HL-60/S4 treated with phorbol 12-myristate 13-acetate at 8.2 ng/mL for 4 days and 3 days (cell line): ENCODE results near the gene SMIM21.

Experiments used
- in situ Hi-C: fragments of 300-500 bp; cut with MboI; formaldehyde crosslinking; loops from 2 replicates; pipeline ENCODE4 v1.15.0; 2022; ENCODE audit warnings: low sequenced_read_pairs

SMIM21 gene

DNA sequence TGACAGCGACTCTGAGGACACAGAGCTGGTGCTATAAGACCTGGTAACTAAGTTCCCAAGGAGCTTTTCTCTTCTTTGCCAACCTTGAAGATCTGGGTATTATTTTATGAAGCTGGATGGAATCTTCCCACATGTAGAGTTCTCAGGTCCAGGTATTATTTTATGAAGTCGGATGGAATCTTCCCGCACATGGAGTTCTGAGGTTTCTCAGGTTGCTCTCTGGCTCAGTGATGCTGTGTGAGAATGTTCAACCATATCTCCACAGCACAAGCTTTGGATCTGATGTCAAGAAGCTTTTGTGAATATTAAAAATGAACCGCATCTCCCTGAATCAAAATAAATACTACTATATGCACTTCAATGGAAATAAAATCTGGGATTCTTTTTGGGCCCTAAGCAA, at the start of gene SMIM21:
SMIM21 (minus strand) TSS at position 101 of the 400 bp plus-strand sequence. CDS start 140 bp downstream, outside the sequence.
- in situ Hi-C loops, result no loop called here

- in situ Hi-C loops, result no loop called here
Observed at GRCh38 chr18:75475228-75475627, 47.7 kb upstream of the SMIM21 start.

GRCh38 chr18:75474332-75474731, 46.8 kb upstream of the SMIM21 start:
- in situ Hi-C loops, result no loop called here

DNA sequence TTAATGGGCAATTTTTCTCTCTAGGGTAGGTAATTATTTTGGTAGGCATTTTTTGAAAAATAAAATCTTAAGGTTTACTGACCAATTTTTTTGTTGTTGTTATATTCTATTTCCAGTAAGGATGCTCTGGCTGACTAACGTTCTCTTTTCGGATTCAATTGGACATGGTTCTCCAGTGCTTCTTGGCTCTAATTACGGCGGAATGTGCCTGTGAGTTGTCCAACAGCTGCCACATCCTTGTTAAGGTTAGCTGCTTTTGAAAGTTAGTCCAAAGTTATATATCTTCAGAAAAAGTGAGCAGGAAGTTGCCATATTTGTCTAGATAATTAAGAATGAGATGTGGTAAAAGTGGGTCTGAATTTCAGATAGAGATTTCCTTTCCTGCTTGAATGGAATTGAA, 45.8 kb upstream of the SMIM21 start:
- in situ Hi-C loops, result no loop called here

- in situ Hi-C loops, result no loop called here
Observed at GRCh38 chr18:75472906-75473305, 45.4 kb upstream of the SMIM21 start.

DNA sequence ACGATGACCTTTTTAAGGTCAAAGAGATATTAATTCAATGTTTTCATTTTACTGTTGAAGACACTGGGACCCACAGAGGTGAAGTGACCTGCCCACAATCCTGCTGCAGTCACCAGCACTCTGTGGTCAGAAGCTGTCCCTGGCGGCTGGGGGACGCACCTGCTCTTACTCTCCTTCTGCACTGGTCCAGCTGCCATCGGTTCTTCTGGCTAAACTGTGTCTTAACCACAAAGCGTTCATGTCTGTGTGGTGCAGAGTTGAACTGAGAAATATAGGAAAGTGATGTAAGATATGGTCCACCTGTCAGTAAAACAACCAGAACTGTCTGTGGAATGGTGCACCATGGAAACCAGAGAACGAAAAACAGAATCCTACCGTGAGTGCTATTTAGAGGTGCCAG, 44.9 kb upstream of the SMIM21 start:
- in situ Hi-C loops, result no loop called here

- in situ Hi-C loops, result no loop called here
Observed at GRCh38 chr18:75471850-75472249, 44.3 kb upstream of the SMIM21 start.

DNA sequence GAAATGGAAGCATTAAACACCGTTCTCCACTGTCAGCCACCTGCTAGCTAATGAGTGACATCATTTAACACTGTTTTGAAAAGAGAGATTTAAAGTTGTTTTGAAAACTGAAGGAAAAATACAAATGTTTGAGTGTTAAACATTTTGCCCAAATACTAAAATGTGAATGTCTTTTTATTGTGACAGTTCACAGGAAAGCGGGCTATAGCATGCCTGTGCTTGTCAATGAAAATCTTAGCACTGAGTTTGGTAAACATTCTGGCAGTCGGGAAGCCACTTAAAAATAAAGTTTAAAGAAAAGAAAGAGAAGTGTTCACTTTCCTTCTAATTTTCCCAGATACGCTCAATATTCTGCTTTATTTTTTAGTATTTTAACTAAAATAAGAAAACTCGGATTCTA, 40.3 kb upstream of the SMIM21 start:
- in situ Hi-C loops, result no loop called here

DNA sequence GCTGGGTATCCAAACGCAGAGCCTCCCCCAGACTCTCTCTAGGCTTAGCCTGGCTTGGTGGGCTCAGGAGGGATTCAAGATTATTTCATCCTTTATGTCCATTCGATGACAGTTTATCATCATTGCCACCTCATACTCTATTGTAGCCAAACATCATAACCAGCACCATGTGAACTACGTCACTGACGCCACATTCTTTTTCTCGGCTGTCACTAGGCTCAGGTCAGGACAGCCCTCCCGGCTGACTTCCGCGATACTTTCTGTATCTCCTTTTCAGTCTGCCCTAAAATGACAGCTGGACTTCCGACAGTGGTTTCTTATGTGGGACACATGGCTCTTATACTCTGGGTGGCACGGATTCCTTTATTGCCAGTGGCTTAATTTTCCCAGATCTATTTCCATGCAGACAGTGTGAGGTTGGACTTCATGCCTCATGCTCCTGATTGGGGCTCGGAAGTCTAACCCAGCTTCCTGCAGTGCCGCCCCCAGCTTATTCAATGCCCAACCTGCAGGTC, 39.8 kb upstream of the SMIM21 start:
- in situ Hi-C loops, result no loop called here

DNA sequence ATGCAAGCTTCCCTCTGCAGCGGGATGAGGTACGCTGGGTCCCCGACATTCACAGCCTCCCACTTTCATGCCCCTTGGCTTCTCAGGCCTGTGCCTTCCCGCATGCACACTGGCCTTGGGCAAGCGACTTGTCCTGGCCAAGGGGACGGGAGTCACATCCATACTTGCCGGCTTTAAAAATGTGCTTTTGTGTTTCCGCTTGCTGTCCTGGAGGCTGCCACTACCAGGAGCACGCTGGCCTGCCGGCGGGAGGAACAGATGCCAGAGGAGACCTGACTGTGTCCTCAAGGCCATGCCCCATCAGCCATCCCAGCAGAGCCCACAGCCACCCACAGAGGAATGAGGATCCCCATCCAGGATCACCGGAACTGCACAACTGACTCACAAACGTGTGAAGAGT, 36.9 kb upstream of the SMIM21 start:
- in situ Hi-C loops, result no loop called here

- in situ Hi-C loops, result no loop called here
Observed at GRCh38 chr18:75462178-75462832, 34.8 kb upstream of the SMIM21 start.

GRCh38 chr18:75456199-75456631, 28.7 kb upstream of the SMIM21 start:
- in situ Hi-C loops, result no loop called here

DNA sequence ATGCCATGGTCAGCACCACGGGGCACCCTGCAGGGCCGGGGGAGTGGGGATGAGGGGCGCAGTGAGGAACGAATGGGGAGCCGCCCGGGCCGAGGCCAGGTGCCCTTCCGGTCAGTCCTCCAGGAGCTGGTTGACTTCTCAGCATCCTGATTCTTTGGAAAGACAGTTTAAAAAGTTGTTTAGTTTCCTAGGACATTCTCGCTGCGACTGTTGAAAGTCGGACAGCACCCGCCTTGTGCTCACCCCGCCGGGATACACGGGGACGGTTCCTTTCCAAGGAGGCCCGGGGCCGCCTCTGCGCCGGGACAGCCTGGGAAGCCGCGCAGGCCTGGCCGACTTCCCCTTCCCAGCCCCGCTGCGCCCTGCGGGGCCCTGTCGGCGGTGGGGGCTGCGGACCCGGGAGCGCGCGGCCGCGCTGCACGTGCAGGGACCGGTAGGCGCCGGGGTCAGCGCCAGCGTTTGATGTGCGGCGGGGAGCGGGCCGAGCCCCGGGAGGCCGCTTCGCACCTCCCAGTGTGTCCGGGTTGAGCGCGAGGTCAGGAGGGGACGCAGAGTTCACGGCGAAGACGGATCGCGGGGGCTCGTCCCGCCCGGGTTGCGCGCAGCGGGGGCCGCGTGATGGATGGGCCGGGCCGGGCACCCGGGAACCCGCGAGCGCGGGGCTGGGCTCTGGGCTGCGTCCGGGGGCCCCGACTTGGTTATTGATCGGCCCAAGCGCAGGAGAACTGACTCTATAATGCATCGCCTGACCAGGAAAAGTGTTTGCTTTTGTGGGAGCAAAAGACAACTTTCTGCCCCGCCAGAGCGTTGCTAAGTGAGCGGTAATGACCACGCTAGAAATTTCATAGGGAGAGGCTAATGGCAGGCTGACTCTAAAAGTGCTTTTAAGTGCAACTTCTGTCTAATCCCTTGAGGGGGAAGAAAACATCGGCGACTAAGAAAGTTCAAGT, 28.0 kb upstream of the SMIM21 start:
- in situ Hi-C loops, result no loop called here

DNA sequence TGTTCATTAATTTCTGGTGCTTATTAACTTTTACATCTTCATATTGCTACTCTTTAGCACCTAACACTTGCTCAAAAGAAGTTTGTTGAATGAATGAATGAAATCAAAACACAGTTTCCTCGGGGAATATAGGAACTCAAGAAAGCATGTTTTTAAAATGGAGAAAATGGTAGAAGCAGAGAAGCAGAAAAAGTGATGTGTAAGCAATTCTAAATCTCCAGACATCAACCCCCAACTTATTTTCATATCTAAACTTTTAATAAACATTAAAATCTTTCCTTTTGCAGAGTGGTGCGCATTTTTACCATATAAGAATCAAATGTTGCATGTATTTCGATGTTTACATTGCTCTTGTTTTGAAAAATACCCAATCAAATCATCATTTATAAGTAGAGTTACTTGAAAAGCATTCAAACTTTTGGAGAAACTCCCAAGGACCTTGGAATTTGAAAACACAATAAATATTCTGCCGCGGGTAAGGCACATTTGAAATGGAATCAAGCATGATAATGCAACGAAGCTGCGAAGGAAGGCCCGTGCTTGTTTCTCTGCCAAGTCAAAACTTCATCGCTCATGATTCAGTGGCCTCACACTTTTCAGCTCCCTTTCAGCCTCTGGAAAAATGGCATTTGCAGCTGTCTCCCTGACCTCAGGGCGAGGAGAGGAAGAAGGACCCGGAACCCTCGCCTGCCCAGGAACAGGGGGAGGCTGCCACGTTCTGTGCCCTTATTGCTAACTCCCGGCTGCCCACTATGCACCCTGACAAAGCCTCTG, 26.7 kb upstream of the SMIM21 start:
- in situ Hi-C loops, result no loop called here

- in situ Hi-C loops, result no loop called here
Observed at GRCh38 chr18:75450906-75451305, 23.4 kb upstream of the SMIM21 start.

DNA sequence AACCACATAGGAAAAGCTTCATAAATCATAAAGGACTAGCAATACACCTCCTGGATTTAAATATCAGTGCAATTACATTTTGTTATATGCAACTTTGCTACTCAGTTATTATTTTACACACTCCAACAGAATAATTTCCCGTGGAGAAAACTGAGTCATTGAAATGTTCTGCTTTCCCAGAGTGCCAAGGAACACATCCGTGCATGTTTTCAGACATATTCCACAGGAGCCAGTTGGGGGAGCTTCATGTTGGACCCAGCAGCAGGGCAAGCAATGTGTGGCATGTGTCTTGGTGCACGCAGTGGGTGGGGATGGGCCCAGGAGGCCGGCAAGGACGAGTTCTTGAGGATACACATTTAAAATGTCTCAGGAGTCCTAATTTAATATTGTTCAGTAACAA, 14.4 kb upstream of the SMIM21 start:
- in situ Hi-C loops, result no loop called here

GRCh38 chr18:75439348-75439747, 11.8 kb upstream of the SMIM21 start:
- in situ Hi-C loops, result no loop called here

GRCh38 chr18:75438891-75439290, 11.4 kb upstream of the SMIM21 start:
- in situ Hi-C loops, result no loop called here

DNA sequence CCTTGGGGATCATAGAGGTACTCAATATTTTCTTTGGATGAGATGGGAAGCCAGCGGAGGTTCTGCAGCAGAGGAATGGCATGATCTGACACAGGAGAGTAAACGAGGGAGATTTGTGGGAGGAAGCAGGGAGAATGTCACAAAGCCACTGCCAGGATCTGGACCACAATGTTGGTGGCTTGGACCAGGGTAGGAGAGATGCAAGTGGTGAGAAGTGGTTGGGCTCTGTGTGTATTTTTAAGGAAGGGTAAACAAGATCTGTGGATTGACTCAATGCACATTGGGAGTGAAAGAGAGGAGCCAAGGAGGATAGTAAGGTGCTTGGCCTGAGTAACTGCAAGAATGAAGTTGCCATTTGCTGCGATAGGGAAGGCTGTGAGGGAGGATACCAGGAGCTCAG, 10.5 kb upstream of the SMIM21 start:
- in situ Hi-C loops, result no loop called here

DNA sequence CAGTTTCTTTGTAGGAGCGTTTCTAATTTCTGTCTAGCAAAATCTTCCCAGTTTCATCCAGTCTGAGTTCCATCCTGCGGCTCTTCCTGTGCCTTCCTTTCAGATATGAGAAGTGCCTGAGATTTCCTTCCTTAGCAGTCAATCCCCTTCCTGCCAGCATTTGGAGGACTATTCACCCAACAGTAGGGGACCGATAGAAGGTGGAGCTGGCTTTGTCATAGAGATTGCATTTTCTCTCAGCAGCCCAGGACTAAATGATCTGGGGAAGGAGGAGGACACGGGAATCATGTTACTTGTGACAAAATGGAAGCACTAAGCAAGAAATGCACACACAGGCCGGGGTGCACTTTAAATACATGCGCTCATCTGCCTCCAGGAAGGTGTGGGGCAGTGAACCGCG, 5.6 kb upstream of the SMIM21 start:
- in situ Hi-C loops, result no loop called here

- in situ Hi-C loops, result no loop called here
Observed at GRCh38 chr18:75429975-75430374, 2.5 kb upstream of the SMIM21 start.
